GM21825 (cell line): ENCODE data around the gene ARID2.

Source experiments
- ATAC-seq: cut with Tn5 transposase; IDR thresholded peaks from one replicate; pipeline ENCODE4 v1.9.1; 2021; ENCODE audit warnings: mild to moderate bottlenecking, moderate library complexity; ENCODE audit not compliant: unreplicated experiment

ARID2 gene

DNA sequence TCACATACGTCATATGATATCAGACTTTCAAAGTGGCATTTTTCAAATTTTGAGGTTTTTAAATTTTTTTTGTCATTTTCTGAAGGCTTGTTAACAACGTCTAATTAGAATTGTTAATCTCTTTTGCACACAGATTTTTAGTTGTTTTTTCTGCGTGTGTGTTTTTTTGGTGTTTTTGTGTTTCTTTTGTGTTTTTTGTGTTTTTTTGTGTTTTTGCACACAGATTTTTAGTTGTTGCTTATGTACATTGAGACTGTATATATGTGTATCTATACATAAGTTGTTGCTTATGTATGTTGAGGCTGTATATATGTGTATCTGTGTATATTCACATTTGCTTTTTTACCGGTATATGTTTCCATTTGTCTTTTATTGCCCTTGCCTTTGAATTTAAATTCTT lies 30.8 kb downstream of the ARID2 start:
- no peak for ATAC-seq

DNA sequence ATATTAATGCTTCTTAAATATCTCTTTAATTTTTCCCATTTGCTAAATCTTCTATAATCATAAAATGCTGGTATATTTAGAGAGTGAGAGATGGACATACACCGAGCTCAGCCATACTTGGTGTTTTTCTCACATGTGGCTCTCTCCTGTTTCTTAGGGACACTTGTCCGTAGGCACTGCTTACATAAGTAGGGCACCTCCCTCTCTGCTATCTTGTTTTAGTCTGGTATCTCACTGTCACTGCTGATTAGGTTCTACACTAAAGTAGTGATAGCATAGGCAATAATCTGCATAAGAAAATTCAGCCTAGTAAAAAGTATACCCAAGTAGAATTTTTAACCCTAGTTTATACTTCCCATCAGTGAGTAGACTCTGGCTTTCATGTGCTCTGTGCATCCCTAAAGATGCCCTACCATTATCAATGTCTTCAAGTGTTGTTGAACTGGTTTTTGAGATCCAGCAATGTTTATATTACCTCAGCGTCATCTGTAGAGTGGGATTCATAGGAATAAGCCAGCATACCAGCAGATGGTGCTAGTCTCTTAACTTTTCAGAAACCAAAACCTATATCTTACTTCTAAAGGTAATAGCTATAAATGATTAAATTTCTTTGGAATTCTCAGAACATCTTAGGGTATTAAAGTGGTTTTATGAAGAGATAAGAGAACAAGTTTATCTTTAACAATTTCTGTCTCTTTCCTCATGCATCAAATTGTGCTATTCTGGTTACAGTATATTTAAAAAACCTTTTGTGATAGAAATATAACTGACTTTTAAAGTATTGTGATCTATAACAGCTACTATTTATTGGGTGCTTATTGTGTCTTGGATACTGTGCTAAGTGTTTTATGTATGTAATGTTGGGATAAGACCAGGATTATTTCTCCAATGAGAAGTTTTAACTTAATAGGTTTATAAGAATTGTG lies 32.9 kb downstream of the ARID2 start:
- ATAC-seq = no peak

DNA sequence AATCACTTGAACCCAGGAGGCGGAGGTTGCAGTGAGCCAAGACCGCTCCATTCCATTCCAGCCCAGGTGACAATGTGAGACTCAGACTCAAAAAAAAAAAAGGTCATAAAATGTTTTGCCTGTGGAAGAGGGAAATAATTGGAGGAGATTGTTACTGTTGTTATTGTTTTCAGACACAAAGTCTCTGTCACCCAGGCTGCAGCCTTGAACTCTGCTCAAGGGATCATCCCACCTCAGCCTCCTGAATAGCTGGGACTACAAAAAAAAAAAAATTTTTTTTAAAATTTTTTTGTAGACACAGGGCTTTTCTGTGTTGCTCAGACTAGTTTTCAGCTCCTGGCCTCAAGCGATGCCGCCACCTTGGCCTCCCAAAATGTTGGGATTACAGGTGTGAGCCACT lies 33.9 kb downstream of the ARID2 start:
- no peak for ATAC-seq

DNA sequence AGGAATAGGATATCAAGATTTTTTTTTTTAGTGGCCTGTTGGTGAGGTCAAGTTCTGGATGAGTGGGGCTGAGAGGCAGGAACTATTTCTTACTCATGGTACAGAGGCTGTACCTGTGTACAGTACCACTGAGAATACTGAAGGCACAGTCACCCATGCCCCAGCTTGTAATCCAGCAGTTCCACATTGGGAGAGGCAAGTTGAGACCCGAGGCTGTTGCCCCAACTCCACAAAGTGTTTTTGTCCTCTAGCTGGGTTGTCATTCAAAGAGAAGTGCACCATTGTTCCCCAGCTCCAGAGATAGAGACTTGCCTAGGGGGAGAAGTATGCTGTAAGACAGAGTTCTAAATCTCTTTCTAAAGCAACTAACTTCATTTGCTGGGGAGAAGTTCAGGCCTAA lies 38.7 kb downstream of the ARID2 start:
- ATAC-seq = no peak

DNA sequence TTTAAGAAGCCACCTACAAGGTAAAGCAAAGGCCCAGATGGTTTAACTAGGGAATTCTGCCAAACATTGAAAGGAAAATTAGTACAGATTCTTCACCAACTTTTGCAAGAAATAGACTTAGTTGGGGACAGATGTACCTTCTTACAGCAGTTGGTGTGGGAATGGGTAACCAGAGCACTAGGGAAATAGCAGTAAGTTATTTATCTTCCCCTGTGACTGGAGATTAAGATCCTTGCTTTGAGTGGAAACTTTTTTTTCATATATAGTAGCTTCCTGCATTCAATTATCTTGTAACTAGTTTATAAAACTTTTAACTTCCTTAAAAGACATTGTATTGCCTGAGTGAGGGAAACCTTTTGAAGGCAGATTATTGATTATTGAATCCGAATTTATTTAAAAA lies 44.2 kb downstream of the ARID2 start:
- ATAC-seq = no peak

DNA sequence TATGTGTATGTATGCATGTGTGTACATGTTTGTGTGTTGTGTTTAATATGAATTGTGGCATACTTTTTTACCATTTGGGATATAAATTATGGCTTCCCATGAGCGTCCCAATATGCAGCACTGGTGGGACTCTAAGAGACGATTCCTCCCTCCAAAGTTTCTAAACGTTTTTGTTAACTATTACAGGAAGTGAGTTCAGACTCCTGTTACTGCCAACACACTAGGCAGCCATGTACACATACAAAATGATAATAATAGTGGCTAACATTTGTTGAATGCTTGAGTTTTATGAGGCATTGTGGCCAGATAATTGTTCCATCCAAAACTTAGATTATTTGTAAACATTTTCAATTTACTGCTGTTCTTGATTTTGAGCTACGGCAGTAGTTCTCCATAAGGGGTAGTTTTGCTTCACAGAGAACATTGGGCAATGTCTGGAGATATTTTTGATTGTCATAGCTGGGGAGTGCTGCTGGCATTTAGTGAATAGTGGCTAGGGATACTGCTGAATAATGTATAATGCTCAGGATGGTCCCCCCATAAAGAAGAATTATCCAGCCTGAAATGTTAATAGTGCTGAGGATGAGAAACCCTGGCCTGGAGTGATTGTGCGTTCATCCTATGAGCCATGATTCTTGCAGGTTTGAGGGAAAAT lies 45.1 kb downstream of the ARID2 start:
- no peak for ATAC-seq

DNA sequence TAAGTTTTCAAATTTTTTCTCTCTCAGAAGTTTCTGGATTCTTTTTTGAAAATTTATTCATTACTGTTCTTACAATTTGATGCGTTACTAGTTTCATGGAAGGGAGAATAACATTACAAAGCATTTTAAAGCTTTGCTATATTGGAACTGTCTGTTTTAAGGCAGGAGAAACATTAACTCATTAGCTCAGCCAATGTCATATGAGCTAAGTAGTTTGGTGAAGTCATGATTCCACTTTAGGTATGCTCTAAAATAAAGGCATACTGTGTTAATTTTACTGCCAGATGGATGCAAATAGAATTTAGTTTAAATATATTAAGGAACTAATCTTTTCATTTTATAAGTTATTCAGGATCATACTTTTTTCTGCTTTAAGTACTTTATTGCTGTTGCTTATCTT lies 46.0 kb downstream of the ARID2 start:
- no peak for ATAC-seq

DNA sequence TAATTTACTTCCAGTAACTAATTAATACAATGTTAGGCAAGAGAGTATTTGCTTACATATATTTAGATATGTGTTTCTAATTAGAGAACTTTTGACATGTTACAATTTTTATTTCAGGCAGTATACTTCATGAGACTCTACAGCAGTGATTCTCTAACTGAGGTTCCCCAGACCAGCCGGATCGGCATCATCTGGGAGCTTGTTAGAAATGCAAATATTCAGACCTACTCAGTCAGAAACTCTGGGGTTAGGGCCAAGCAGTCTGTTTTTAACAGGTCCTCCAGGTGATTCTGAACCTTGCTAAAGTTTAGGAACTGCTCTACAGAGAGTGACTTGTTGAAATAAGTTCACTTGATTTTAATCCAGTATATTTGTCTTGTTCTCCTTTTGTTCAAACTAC lies 46.5 kb downstream of the ARID2 start:
- no peak for ATAC-seq

DNA sequence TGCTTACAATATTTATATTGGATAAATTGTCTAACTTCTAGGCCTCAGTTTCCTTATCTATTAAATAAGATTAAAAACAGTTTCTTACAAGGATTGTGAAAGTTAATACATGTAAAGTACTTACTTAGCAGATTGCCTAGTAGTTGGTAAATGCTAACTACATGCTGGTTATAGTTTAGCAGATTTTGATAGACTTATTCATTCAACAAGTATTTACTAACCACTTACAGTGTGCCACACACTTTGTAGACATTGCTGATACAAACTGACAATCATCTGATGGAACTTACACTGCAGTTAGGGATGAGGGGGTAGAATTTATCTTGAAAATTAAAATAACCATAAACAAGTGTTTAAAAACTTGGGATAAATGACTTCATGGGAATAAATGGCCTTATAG lies 50.4 kb downstream of the ARID2 start:
- ATAC-seq = no peak

DNA sequence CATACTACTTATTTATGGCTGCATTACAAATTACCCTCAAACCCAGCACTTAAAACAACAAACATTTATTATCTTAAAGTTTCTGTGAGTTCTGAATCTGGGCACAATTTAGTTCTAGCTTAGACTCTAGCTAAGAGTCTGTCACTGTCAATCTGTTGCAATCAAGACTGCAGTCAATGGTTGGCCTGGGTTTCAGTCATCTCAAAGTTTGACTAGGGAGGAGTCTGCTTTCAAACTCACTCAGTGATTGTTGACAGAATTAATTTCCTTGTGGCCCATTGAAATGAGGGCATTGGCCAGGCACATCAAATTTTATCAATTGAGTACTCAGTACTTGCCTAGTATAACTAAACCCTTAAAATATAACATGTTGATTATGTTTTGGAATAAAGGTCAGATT lies 51.6 kb downstream of the ARID2 start:
- ATAC-seq = no peak

DNA sequence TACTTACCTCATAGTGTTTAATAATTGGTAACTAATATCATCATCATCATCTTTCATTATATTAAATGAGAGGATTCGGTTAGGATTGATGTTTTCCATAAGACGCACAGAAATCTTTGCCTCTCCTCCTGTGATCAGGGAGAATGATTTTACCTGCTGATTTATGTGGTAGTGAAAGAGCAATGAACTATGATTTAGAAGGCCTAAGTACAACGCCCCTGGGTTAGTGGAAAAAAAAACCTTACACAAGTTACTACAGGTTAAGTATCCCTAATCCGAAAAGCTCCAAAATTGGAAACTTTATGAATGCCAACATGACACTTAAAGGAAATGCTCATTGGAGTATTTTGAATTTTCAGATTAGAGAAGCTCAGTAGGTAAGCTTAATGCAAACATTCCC lies 55.8 kb downstream of the ARID2 start:
- no peak for ATAC-seq

DNA sequence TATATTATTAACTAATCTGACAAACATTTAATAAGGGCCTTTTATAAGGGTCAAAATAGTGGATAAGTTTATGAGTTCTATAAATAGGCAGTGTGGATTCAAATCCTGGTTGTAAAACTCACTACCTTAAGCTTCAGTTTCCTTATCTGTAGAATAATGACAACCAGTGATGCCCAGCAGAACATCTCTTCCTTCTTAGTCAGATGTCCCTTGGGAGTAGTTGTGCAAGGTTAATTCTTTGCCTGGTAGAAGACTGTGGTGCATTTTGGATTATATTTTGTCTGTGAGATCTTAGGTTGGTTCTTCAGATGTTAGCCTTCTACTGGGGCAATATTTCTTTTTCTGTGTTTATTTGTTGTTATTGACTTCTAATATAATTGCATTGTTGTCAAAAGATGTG lies 59.5 kb downstream of the ARID2 start:
- peak; percentile 77 for ATAC-seq

DNA sequence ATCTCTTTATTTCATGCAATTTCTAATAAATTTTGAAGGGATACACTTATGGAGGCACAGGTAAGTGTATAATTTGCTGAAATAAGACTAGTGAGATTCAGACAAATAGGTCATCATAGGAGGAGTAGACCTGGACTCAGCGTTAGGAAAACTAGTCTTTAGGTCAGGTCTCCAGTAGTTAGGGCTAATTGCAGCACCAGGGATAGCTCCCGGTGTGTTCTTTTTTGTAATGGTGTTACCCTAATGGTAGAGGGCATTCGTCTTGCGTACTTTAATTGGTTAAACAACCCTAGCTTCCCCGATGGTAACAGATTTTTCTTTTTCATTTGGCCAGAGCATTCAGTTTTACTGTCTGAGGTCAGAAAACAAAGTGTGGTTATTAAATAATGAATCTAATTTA lies 64.9 kb downstream of the ARID2 start:
- no peak for ATAC-seq

DNA sequence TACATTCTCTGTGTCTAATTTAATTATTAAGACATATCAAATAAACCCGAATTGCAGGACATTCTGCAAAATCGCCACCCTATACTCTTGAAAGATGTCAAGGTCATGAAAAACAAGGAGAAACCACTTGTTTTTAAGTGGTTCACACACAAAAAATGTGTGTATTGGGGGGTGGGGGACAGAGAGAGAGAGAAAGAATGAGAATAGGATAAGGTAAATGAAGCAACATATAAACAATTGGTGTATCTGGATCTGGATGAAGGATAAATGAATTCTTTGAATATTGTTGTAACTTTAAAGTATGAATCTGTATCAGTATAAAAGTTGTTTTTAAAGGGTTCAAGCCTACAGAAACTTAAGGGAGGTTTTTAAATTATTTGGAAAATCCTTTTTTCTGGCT lies 72.1 kb downstream of the ARID2 start:
- ATAC-seq = no peak

DNA sequence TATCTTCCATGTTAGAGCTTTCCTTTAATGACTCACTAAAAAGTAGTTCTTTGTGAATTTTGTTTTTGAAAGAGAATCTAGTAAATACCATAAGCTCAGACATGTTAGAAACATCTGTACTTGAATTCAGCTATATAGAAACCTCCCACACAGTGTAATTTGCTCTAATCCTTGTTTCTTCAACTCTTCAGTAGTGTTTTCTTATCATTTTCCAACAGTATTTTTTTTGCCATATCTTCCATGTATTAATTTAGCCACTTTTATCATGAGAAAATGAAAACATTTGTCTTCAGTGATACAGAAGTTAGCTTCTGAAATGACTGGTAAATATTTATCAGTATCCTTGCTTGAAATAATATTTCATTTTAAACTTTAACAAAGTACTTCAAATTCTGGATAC lies 73.6 kb downstream of the ARID2 start:
- ATAC-seq = no peak

DNA sequence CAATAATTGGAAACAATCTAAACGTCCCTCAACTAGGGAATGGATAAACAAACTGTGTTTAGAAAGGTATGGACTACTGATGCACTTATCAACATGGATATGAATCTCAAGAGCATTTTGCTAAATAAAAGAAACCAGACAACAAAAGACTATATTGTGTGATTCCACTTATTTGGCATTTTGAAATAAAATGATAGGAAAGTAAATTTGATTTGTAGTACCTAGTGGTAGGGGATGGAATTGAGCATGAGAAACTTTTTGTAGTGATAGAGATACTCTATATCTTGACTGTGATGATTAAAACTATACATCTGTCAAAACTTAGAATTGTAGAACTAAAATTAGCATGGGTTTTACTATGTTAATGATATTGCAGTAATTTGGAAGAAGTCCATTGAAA lies 87.1 kb downstream of the ARID2 start:
- ATAC-seq = no peak

DNA sequence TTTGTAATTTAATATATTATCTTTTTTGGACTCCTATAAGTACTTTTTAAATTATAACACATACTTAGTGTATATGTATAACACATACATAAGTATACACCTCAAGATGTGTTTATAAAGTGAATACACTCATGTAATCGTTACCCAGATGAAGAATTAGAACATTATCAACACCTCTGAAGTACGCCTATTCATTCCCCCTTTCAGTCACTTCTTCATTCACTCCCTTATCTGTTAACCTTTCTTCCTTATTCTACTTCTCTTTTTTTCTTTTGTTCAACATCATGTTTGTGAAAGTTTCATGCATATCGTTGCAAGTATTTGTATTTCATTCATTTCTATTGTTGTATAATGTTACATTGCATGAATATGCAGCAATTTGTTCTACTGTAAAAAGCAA lies 98.5 kb downstream of the ARID2 start:
- no peak for ATAC-seq

DNA sequence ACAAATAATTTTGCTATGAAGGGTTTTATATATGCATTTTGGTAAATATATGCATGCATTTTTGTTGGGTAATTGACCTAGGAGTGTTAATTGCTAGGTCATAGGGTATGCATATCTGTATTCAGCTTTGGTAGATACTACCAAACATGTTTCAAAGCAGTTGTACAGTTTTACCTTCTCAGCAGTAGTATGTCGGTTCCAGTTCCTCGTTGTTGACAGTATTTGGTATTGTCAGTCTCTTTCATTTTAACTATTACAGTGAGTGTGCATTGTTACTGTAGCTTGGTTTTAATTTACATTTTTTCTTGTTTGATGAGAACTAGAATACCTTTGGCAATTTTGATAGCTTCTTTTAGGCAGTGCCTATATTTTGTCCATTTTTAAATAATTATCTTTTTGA lies 98.9 kb downstream of the ARID2 start:
- ATAC-seq = no peak

DNA sequence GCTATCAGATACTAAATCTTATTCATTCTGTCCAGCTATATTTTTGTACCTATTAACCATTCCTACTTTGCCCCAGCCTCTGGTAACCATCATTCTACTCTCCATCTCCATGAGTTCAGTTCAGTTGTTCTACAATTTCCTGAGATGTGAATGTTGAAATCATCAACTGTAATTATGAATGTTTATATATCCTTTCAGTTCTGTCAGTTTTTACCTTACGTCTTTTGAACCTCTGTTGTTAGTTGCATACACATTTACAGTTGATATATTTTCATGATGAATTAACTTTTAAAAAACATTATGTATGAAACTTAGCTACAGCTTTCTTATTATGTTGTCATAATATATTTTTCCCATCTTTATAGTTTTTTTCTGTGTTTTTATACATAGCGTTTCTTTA lies 102.1 kb downstream of the ARID2 start:
- ATAC-seq = no peak

DNA sequence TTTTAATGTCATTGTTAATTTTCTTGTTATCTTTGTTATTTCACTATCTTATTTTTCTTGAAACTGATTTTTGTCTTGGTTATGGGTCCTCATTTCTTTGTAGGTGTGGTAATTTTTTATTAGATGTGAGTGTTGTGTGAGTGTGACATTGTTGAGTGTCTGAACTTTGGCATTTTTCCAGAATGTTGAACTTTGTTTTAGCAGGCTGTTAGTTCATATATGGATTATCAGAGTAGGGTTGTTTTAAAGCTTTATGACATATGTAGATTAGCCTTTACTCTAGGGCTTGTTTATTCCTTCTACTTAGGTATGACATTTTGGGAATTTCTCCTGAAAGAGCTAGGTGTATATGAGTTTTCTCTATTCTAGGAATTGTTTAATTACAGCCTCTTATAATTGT lies 103.9 kb downstream of the ARID2 start:
- no peak for ATAC-seq

DNA sequence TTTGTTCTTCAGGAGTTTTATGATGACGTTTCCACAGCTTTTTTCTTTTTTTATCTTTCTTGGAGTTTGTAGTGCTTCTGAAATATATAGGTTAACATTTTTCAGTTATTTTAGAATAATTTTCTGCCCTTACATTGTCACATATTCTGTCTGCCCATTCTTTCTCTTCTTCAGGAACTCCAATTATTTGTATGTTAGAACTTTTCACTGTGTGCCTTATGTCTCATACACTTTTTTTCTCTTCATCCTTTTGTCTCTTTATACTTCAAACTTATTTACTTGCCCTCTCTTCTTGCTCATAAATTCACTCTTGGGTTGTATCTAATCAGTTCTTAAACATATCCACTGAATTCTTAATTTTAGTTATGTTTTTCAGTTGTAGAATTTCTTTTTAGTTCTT lies 105.3 kb downstream of the ARID2 start:
- ATAC-seq = no peak

DNA sequence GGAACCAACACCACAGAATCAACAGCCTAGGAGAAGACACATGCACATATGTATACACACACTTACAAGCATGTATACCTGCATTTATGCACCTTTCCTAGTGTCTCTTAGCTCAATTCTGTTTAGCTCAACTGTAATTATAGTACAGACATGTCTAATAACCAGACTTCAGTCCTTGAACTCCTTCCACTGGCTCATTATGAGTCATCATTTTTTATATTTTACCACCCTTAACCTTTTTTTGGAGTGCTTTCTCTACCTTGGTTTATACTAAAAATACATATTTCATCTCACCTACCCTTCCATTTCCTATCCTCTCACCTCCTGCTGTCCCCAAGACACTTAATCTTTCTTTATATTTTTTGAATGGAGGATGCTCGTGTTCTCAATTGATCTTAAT lies 110.4 kb downstream of the ARID2 start:
- no peak for ATAC-seq

DNA sequence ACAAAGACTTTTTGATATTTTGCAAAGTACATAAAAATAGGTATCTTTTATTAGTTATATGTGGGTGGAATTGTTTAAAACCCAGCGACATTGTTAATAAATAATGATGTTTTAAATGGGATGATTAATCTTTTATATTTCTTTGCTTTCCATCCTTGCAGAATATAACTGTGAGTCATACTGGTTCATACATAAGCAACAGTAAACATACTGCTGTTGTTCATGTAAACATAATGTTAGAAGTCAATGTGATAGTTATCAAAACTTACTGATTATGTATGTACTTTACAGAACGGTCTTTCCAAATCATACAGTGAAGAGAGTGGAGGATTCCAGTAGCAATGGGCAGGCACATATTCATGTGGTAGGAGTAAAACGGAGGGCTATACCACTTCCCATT lies 119.8 kb downstream of the ARID2 start:
- no peak for ATAC-seq
